GM23338 (cell line): Measurements from ENCODE around the gene NDUFS4.

Source experiments
- CTCF ChIP-seq, 2 experiments: fragments of 200-600 bp in 1 of 2; sonication (generic) in 1 of 2; conservative IDR thresholded peaks; 2 replicates each; pipeline versions ENCODE4 v1.5.1 to v1.6.1; 2016 to 2017; ENCODE audit warnings: antibody characterized with exemption in 2 of 2, low read depth in 2 of 2, mild to moderate bottlenecking in 2 of 2, moderate library complexity in 1 of 2
- EZH2 ChIP-seq: fragments of 200-600 bp; sonication (generic); IDR thresholded peaks from one replicate; pipeline ENCODE4 v1.8.0; 2017; ENCODE audit warnings: antibody characterized with exemption, mild to moderate bottlenecking, low read depth; ENCODE audit not compliant: unreplicated experiment
- EZH2phosphoT487 ChIP-seq: fragments of 200-600 bp; sonication (generic); IDR thresholded peaks from one replicate; pipeline ENCODE4 v1.8.1; 2018; ENCODE audit warnings: antibody characterized with exemption; ENCODE audit not compliant: unreplicated experiment
- NANOG ChIP-seq: IDR thresholded peaks from 2 replicates; pipeline ENCODE4 v1.6.1; 2016; ENCODE audit warnings: antibody characterized with exemption, borderline replicate concordance
- POLR2AphosphoS5 ChIP-seq: IDR thresholded peaks from 2 replicates; pipeline ENCODE4 v1.6.1; 2016; ENCODE audit warnings: antibody characterized with exemption, low read depth
- STAT1 ChIP-seq: IDR thresholded peaks from one replicate; pipeline ENCODE4 v1.6.1; 2016; ENCODE audit warnings: antibody characterized with exemption; ENCODE audit not compliant: unreplicated experiment
- ZNF462 ChIP-seq: fragments of 250-450 bp; sonication (Bioruptor Pico); IDR thresholded peaks from 2 replicates; pipeline ENCODE4 v1.5.0; 2020; ENCODE audit warnings: mild to moderate bottlenecking, moderate library complexity
- TF ChIP-seq, protein P1 (sequence below): IDR thresholded peaks from one replicate; pipeline ENCODE4 v1.6.1; 2018; ENCODE audit warnings: antibody characterized with exemption; ENCODE audit not compliant: unreplicated experiment

DNA sequence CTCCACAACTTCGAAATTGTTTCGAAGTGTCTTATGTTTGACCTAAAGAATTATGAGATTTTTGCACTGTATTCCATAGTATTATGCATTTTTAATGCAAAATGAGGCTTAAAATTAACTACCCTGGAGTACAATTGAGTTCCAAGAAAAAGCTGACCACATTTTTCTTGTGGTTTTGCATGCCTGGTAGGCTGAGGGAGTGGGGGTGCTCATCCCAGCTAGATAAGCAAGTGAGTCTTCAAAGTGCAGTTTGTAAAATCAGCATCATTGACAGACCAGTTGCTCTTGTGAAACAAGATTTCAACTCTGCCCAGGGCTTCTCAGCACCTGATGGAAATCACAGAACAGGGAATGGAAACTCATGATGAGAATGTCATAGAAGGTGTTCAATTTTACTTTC is 17.0 kb upstream of the NDUFS4 start:
- TF ChIP-seq EZH2phosphoT487 = no peak
- TF ChIP-seq CTCF (conservative IDR thresholded peaks at IDR 0.05; ENCODE audit: low read depth in 2 of 2) = no peak
- no peak for TF ChIP-seq EZH2
- no peak for TF ChIP-seq POLR2AphosphoS5
- no peak for TF ChIP-seq NANOG
- no peak for TF ChIP-seq ZNF462 (CRISPR knock-in tag)
- TF ChIP-seq, protein P1, sequence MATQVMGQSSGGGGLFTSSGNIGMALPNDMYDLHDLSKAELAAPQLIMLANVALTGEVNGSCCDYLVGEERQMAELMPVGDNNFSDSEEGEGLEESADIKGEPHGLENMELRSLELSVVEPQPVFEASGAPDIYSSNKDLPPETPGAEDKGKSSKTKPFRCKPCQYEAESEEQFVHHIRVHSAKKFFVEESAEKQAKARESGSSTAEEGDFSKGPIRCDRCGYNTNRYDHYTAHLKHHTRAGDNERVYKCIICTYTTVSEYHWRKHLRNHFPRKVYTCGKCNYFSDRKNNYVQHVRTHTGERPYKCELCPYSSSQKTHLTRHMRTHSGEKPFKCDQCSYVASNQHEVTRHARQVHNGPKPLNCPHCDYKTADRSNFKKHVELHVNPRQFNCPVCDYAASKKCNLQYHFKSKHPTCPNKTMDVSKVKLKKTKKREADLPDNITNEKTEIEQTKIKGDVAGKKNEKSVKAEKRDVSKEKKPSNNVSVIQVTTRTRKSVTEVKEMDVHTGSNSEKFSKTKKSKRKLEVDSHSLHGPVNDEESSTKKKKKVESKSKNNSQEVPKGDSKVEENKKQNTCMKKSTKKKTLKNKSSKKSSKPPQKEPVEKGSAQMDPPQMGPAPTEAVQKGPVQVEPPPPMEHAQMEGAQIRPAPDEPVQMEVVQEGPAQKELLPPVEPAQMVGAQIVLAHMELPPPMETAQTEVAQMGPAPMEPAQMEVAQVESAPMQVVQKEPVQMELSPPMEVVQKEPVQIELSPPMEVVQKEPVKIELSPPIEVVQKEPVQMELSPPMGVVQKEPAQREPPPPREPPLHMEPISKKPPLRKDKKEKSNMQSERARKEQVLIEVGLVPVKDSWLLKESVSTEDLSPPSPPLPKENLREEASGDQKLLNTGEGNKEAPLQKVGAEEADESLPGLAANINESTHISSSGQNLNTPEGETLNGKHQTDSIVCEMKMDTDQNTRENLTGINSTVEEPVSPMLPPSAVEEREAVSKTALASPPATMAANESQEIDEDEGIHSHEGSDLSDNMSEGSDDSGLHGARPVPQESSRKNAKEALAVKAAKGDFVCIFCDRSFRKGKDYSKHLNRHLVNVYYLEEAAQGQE = no peak
- no peak for TF ChIP-seq STAT1
